ENCODE measurements around the gene EEFSEC.

The EEFSEC gene

GRCh38 chr3:128422762-128423524 is 269.7 kb downstream of the EEFSEC start:
- TF ChIP-seq TAF1 (IDR thresholded peaks at IDR 0.05; ENCODE audit: borderline replicate concordance, low read depth, low read length) = no peak
- TF ChIP-seq POLR2A (IDR thresholded peaks at IDR 0.05; ENCODE audit: low read depth, low read length) = no peak
- TF ChIP-seq POLR2AphosphoS5 (IDR thresholded peaks at IDR 0.05; ENCODE audit: low read depth, low read length) = no peak
- FAIRE-seq = no peak

DNA sequence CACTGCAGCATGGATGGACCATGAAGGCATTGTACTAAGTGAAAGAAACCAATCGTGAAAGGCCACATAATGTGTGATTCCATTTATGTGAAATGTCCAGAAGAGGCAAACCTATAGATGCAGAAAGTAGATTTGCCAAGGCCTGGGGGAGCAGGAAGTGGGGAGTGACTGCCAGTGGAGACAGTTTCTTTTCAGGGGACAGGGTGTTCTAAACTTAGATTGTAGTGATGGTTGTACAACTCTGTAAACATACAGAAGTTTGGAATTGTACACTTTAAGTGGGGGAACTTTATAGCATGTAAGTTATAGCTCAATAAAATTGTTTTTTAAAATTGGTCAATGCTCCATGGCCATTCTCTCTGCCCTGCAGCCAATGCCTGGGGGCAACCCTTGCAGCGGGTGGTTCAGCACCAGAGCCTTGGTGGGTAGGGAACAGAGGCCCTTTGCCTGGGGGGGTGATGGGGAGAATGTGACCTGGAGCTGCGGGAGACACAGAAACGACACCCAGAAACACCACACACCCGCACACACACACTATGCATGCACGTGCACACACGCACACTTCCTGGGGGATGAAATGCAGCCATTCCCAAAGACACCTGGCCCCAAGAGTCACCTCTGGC is 270.4 kb downstream of the EEFSEC start:
- DNase-seq (ENCODE audit: insufficient read length) (no peak), FAIRE-seq (no peak)
- TF ChIP-seq POLR2A (IDR thresholded peaks at IDR 0.05; ENCODE audit: low read depth, low read length) (no peak), TAF1 (IDR thresholded peaks at IDR 0.05; ENCODE audit: borderline replicate concordance, low read depth, low read length) (no peak), POLR2AphosphoS5 (IDR thresholded peaks at IDR 0.05; ENCODE audit: low read depth, low read length) (no peak)

More at GRCh38 chr3:128422762-128423524, 269.7 kb downstream of the EEFSEC start:
- DNase-seq (ENCODE audit: insufficient read length) = no peak

DNA sequence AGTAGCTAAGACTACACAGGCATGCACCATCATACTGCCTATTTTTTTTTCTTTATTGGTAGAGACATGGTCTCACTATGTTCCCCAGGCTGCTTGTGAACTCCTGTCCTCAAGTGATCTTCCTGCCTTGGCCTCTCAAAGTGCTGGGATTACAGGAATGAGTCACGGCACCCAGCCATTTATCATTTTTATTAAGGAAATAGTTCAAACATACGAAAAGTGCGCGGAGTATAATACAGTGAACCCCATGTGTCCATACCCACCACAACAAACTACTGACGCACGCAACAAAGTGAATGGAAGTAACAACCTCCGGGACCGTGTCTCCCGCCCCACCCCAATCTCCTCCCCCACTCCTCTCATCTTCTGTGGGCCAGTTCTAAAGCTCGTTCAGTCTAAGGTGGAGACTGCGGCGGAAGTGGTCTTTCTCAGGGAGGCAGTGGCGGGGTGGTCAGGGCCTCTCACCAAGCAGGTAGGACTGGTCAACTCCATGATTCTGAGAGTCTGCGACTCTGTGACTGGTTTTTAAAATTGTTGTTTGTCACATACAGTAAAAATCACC is 271.3 kb downstream of the EEFSEC start:
- DNase-seq (ENCODE audit: insufficient read length) = no peak
- no peak for TF ChIP-seq TAF1 (IDR thresholded peaks at IDR 0.05; ENCODE audit: borderline replicate concordance, low read depth, low read length)
- no peak for TF ChIP-seq POLR2A (IDR thresholded peaks at IDR 0.05; ENCODE audit: low read depth, low read length)
- no peak for TF ChIP-seq POLR2AphosphoS5 (IDR thresholded peaks at IDR 0.05; ENCODE audit: low read depth, low read length)
- FAIRE-seq = no peak

DNA sequence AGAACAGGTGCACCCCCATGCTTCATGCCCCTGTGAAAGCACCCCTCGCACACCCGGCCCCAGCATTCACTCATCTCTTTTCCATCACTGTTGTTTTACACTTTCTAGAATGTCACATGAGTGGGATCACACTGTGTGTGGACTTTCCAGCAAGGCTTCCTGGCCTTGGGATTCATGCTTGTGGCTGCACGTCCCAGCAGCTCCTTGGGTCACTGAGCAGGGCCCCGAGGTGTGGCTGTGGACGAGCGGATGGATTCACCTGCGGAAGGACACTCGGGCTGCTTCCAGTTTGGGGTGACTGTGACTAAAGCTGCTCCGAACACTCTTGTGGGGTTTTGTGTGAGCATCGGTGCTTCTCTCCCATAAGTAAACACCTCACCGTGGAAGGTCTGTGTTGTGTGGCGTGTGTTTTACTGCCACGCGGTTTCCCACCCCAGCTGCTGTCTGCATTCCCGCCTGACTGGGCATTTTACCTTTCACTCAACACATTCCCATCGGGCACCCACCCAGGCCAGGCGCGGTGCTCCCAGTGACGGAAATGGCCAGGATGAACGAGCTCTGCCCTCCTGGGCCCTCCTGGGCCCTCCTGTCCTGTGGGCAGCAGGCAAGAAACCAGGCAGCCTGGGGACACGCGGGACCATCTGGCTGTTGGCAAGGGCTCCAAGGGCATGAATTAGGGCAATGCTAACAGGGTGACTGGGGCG is 272.0 kb downstream of the EEFSEC start:
- no peak for FAIRE-seq
- no peak for DNase-seq (ENCODE audit: insufficient read length)

DNA sequence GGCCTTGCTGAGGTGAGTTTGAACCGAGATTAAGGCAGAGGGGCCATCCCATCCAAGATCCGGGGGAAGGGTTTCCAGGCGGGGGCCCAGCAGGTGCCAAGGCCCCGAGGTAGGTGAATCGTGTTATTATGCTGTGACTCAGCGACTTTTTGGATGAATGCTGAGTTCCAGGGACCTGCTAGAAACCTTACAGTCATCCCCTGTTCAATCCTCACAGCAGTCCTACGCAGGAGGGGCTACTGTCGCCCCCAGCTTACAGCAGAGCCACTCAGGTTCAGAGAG is 272.5 kb downstream of the EEFSEC start:
- no peak for DNase-seq (ENCODE audit: insufficient read length)
- FAIRE-seq = no peak
- TF ChIP-seq POLR2AphosphoS5 (IDR thresholded peaks at IDR 0.05; ENCODE audit: low read depth, low read length) = no peak
- TF ChIP-seq TAF1 (IDR thresholded peaks at IDR 0.05; ENCODE audit: borderline replicate concordance, low read depth, low read length) = no peak
- no peak for TF ChIP-seq POLR2A (IDR thresholded peaks at IDR 0.05; ENCODE audit: low read depth, low read length)

More for the DNA sequence above, 272.0 kb downstream of the EEFSEC start:
- TF ChIP-seq POLR2A (IDR thresholded peaks at IDR 0.05; ENCODE audit: low read depth, low read length) = no peak
- no peak for TF ChIP-seq TAF1 (IDR thresholded peaks at IDR 0.05; ENCODE audit: borderline replicate concordance, low read depth, low read length)
- no peak for TF ChIP-seq POLR2AphosphoS5 (IDR thresholded peaks at IDR 0.05; ENCODE audit: low read depth, low read length)

DNA sequence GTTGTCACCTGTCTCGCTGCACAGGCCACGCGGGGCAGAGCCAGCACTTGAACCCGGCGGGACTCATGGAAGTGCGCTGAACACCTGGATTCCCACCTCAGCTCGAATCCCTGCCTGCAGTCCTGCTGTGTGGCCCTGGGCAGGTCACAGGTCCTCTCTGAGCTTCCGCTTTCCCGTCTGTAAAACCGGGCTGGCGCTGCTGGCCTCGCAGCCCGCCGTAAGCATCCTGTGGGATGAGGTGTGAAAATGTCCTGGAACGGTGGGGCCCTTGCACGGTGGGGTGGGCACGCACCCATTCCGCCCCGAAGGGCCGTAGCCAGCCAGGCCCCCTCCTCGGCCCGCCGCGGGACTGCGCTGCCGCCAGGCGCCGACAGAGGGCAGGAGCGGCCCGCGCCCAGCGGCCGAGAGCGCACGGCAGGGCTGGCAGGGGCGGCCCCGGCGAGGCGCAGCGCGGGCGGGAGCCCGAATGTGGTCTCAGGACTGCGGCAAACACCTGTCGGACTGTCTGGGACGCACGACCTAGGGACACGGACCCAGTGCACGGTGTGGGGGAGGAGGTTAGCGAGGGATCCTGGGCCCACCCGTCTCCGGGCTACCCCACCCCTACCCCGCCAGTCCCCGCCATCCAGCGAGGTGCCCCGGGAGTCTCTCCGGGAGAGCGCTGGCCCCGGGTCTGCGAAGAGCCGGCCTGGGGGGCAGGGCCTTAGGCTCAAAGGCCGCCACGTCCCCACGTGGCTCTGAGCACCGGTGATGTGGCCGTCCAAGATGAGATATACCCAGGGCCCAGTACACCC is 273.0 kb downstream of the EEFSEC start:
- peak; percentile 95 for FAIRE-seq
- DNase-seq (ENCODE audit: insufficient read length) = peak; percentile 96
- TF ChIP-seq TAF1 (IDR thresholded peaks at IDR 0.05; ENCODE audit: borderline replicate concordance, low read depth, low read length) (no peak), POLR2A (IDR thresholded peaks at IDR 0.05; ENCODE audit: low read depth, low read length) (no peak), POLR2AphosphoS5 (IDR thresholded peaks at IDR 0.05; ENCODE audit: low read depth, low read length) (no peak)

DNA sequence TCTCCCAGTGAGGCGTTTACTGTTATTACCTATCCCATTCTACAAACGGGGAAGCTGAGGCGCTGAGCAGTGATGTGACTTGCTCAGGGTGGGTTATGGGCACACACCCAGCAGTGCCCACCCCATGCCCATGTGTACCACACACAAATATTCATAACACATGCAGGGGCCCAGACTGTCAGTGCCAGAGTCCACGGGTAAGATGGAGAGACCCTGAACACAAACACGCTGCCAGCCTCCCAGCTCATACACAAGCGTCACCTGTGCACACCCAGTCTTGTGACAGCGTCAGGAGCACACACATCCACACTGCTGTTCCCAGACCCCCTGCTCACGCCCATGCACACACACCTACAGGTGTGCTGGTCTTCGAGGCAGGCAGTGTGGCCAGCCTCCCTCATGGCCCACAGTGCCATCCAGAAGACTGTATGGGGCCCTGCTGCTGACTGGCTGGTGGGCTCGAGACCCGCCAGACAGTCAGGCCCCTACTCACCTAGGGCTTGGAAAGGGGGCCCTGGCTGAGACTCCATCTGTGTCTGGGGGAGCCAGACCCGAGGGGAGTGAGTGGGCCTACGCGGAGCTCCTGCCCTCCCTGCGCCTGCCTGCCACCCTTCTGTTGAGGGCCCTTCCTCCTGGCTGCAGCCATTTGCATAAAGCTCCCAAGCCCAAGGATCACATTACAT is 274.0 kb downstream of the EEFSEC start:
- no peak for FAIRE-seq
- no peak for DNase-seq (ENCODE audit: insufficient read length)
- no peak for TF ChIP-seq POLR2AphosphoS5 (IDR thresholded peaks at IDR 0.05; ENCODE audit: low read depth, low read length)
- no peak for TF ChIP-seq TAF1 (IDR thresholded peaks at IDR 0.05; ENCODE audit: borderline replicate concordance, low read depth, low read length)
- TF ChIP-seq POLR2A (IDR thresholded peaks at IDR 0.05; ENCODE audit: low read depth, low read length) = no peak

DNA sequence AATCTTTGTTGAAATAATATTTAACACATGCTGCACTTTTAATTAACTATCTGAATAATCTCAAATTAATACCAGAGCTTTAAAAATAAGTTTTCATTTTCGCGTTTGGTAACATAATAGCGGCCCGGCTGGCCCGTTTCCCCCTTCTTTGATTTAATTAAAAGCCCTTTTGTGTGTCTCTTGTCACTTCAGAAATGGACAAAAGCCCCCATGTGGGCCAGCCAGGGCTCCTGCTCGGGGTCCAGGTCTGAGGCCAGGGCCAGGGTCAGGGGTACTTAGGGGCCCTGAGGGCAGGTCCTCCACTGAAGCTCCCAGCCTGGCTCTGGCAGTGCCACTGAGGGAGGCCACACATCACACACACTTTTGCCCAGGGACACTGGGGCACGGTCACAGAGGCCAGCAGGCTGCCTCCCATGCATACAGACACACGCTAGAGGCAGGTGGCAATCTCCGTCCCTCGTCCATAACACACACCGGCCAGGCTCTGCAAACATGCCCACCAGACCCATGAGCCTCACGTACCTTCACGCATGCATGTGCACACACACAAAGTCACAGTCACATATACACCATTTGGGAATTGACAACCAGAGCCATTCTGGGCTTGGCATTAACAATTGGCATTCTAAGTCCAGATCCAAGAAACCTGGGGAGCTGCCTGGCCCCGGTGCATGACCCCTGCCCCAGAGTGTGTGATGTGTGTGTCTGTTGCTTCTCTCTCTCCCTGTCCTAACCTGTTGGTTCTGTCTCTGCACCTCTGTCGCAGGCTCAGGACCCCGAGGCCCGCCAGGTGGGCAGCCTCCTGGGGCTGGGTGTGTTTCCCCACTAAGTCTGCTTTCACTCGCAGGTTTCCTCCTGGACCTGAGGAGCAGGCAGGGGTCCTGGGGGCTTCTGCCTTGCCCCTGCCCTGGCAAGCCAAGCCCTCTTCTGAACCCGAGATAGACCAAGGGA is 274.9 kb downstream of the EEFSEC start:
- no peak for TF ChIP-seq POLR2AphosphoS5 (IDR thresholded peaks at IDR 0.05; ENCODE audit: low read depth, low read length)
- DNase-seq (ENCODE audit: insufficient read length) (no peak), FAIRE-seq (no peak)

DNA sequence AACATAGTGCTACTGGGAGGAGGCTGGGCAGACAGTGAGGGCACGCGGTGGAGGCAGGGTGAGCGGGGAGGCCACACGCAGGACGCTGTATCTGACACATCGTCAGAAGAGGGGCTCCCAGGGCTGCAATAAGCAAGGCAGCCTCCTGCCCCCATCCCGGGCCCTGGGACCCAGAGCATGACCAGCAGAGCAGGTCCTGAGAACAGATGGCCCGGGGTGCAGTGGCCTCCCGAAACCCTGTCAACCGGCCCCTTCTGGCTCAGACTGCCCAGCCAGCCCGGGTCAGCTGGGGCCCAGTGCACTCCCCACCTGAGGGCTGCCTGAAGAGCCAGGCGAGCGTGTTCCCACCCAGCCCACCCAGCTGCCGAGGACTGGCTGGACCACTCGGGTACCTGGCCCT is 276.0 kb downstream of the EEFSEC start:
- no peak for TF ChIP-seq TAF1 (IDR thresholded peaks at IDR 0.05; ENCODE audit: borderline replicate concordance, low read depth, low read length)
- TF ChIP-seq POLR2A (IDR thresholded peaks at IDR 0.05; ENCODE audit: low read depth, low read length) = no peak
- TF ChIP-seq POLR2AphosphoS5 (IDR thresholded peaks at IDR 0.05; ENCODE audit: low read depth, low read length) = no peak
- DNase-seq (ENCODE audit: insufficient read length) (no peak), FAIRE-seq (no peak)

GRCh38 chr3:128429751-128430150 is 276.5 kb downstream of the EEFSEC start:
- TF ChIP-seq POLR2A (IDR thresholded peaks at IDR 0.05; ENCODE audit: low read depth, low read length) (no peak), POLR2AphosphoS5 (IDR thresholded peaks at IDR 0.05; ENCODE audit: low read depth, low read length) (no peak), TAF1 (IDR thresholded peaks at IDR 0.05; ENCODE audit: borderline replicate concordance, low read depth, low read length) (no peak)
- DNase-seq (ENCODE audit: insufficient read length) = no peak
- no peak for FAIRE-seq

Data from GM12892 (cell line).